DOHH2 (cell line): ENCODE measurements around the gene PLK3.

ENCODE experiments used
- CTCF ChIP-seq: fragments of 200-600 bp; sonication (generic); IDR thresholded peaks from one replicate; pipeline ENCODE4 v1.5.1; 2014; ENCODE audit warnings: antibody characterized with exemption, mild to moderate bottlenecking, low read depth, low read length; ENCODE audit not compliant: poor library complexity, severe bottlenecking
- EZH2phosphoT487 ChIP-seq: fragments of 200-600 bp; sonication (generic); IDR thresholded peaks from 2 replicates; pipeline ENCODE4 v1.6.1; 2017; ENCODE audit warnings: borderline replicate concordance, mild to moderate bottlenecking, antibody characterized with exemption, low read length, moderate library complexity, mixed read lengths

GRCh38 chr1:44806704-44807363, 6.7 kb downstream of the PLK3 start, which contains the start of gene DYNLT4:
- no peak for TF ChIP-seq CTCF
- TF ChIP-seq EZH2phosphoT487: no peak
